GM18499 (cell line): ENCODE data around the gene PAIP2.
"Not testable (repeated sequence)": the region's sequence is repeated elsewhere in the genome, so short reads cannot be mapped to it uniquely, and the experiment has no call there.

Source experiments
- ATAC-seq: cut with Tn5 transposase; IDR thresholded peaks from one replicate; pipeline ENCODE4 v1.9.1; 2021; ENCODE audit warnings: moderate number of reproducible peaks; ENCODE audit not compliant: insufficient read depth, unreplicated experiment

Gene PAIP2

DNA sequence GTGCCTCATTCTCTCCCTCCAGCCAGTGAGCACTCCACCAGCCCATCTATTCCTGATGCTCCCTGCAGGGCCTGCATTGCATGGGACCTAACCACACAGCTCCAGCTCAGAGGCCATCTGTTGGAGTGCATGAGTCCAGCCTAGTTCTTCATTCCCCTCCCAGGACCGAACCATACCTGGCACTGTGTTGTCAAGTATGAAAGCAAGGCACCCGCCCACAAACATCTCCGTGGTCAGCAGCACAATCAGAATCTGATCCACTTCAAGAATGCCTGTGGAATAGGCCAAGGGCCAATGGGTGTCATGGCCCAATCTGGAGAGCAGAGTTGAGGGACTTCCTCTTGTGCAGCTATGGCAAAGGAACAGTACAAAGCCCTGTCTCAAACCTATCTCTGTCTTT is 35.6 kb downstream of the PAIP2 start:
- no peak for ATAC-seq

DNA sequence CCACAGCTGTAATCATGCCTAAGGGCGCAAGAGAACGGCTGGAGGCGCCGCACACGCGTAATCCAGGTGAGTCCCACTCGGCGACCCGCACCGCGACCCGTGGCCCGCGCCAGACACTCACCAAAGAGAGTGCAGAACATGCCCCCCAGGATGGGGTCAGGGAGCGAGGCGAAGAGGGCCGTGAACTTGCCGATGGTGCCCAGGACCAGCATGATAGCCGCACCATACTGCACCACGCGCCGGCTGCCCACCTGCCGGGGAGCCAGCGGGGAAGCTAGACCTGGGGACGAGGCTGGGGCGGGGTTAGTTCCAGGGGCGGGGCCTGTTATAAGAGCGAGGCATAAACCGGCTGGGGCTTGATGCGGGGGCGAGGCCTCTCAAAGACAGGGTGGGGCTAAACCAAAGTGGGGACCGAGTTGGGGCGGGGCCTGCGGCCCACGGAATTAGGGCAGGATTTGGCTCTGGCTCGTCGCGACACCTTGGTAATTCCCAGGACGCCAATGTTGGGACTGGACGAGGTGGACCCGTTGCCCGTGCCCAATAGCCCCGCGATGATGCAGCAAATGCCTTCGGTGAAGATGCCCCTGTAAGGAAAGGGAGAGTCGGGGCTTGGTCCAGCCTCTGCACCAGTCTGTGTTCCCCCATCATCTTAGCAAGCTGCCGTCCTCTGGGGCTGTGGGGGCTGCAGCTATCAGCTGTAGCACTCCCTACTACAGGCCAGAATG is 36.6 kb downstream of the PAIP2 start:
- no peak for ATAC-seq

DNA sequence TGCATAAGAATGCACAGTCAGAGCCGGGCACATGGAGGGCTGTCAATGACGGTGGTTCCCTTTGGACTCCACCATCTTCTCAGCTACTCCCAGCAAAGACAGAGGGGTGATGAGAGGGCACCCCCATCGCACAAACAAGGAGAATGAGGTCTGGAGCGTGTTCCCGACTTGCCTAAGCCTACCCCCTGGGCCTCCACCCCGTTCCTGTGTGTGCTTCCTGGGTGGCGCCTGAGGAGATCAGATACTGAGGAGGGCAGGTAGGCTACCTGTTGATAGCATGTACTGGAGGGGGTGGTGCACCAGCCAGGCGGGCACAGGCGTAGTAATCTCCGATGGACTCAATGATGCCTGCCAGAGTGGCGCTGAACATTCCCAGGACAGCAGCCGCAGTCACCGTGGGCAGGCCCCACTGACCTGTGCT is 37.3 kb downstream of the PAIP2 start:
- no peak for ATAC-seq

DNA sequence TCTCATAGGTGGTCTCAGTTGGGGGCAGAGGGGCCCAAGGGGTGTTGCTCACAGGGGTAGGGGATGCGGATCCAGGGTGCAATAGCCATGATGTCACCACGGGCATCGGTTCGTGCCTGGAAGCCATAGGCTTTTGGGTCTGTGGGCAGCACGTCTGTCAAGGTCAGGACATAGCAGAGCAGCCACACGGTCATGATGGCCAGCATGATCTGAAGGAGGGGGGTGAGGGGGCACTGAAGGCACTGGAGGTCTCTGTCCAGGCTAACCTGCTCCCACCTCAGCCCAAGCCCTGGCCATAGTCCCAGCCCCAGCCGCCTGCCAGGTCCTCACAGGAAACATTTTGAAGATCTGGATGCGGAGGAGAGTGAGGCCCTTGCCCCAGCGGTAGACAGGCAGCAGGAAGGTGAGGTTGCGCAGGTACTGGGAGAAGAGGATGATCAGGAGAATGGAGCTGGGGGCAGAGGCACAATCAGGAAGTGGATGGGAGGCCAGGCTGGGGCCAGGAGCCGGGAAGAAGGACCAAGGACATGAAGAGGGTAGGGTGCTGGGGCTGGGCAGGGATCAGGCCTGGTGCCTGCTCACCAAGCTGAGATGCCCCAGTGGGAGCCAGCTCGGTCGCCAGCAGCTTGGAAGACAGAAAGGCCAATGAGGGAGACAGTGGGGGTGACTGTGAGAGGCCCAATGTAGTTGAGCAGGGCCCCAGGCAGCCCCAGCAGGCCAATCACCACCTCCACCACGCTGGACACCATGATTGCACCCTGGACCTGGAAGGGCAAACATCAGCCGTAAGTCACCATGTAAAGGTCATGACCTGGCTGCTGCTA is 38.2 kb downstream of the PAIP2 start:
- ATAC-seq = no peak

DNA sequence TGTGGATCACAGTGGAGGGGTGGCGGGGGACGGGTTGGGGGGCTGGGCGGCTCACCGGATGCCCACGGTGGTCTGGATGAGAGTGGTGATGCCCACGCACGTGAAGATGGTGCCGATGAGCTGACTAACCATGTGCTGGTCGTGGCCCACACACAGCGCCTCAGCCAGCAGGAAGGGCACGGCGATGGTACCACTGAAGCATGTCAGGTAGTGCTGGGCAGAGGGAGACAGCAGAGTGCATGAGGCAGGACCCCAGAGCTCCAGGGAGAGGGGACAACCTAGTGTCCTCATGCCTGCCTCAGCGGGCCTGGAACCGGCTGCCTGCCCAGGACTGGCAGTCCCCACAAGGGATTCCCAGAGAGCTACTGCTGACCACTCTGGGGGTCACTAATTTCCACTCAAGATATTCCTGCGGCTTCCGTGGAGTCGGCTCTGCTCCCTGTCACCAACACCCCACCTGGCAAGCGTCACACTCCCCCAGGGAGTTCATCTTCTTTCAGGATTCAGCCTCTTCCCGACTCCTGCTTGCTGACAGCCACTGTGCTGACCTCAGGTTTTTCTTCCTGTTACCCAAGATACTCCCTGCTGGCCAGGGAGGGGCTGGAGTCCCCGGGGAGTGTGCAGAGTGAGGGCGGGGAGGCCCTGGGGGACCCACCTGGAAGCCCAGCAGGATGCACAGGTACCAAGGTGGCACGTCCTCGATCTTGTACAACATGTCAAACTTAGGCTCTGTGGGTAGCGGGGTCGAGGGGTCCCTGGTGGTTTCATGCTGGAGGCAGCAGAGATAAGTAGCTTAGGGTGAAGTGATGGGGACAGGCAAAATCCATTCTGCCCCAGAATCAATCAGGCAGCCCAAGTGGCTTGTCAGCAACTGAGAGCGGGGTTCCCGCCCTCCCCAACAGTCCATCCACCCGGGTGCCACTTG is 40.4 kb downstream of the PAIP2 start:
- ATAC-seq = no peak

DNA sequence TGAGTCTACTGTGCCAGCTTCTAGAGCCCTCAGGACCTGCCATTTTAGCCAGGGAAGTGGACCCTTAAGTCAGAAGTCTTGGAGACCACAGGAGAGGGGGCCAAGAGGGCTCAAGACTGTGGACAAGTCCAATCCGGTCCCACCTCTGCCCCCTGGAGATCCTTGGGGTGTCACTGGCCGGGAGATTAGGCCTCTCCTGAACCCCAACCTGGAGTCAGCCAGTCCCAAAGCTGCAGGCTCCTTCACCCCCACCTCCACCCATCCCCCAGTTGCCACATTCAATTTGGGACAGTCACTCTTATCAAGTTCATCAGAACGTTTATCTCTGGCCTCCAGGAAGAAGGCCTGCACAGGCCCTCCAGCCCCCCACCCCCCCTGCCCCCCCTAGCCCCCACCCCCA is 41.2 kb downstream of the PAIP2 start:
- no peak for ATAC-seq

DNA sequence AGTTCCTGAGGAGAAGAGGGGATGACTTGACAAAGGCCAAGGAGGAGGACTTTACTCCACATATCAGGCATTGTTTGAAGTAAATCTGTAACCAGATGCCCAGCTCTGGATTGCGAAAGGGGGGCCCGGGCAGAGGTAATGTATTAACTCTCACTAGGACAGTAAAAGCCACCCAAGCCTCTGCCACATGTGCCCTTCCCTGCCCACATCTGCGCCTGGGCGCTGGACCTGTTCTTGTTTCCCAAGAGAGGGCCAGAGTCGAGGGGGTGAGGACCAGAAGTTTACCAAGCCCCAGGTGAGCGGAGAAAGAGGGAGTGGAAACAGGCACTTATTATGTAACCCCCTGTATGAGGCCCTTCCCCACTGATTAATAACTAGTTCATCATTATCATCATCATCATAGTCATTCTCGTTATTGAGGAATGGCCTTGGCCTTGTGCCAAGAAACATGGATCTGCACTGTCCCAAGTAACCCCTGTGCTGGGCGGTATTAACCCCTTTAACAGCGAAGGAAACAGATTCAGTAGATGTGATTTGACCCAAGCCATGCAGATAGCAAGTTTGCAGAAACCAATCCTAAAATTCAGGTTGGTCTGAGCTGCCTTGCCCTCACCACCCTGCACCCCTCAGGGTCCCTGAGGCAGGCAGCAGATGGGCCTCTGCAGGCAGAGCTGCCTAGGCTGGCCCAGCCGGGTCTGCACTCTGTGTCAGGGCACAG is 41.8 kb downstream of the PAIP2 start, which contains the start of gene SLC23A1:
TSS of gene SLC23A1 (minus strand) at position 23 of the 718 bp plus-strand sequence. CDS start 44 bp downstream, outside the sequence.
- no peak for ATAC-seq

DNA sequence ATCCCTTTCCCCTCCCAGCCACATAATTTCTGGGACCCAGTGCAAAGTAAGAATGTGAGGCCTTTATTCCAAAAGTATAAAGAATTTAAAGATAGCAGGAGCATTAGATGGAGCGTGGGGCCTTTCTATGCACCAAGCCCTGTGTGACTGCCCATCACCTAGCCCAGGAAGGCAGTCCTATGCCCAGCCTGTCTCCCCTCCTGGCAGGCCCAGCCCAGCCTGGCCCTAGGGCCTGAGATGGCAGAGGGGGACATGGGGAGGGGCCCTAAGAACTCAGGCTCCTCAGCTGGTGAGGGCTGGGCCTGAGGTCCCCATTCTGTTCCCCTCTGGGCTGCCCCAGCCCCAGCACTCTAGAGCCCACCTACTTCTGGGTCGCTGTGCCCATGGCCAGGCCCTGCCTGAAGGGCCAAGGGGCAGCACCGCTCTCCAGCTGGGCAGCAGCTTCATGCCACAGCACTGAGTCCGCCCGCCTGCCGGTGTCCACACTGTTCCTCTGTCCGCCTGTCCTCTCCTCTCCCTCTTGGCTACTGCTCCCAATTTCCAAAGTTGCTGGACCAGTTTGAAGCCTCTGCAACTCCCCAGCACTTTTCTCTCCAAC is 42.4 kb downstream of the PAIP2 start:
- ATAC-seq = no peak

DNA sequence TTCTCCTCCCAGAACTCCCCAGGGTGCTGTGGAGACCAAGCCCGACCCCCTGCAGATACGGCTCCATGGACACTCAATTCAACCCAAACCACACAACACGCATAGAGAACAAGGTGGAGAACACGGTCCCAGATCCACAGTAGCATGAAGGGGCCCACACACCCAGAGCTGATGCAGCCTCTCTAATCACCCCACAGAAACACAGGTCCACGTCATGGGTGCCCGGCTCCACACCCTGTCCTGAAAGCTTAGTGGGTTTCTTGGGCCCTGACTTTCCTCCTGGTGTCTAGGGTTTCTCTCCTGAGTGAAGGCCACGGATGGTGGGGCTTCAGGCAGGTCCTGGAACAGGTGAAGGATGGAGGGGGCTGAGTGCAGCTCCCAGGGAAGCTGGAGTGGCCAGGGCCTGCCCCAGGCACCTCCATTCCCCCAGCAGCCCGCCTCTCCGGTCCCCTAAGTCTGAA is 43.0 kb downstream of the PAIP2 start:
- ATAC-seq = no peak

DNA sequence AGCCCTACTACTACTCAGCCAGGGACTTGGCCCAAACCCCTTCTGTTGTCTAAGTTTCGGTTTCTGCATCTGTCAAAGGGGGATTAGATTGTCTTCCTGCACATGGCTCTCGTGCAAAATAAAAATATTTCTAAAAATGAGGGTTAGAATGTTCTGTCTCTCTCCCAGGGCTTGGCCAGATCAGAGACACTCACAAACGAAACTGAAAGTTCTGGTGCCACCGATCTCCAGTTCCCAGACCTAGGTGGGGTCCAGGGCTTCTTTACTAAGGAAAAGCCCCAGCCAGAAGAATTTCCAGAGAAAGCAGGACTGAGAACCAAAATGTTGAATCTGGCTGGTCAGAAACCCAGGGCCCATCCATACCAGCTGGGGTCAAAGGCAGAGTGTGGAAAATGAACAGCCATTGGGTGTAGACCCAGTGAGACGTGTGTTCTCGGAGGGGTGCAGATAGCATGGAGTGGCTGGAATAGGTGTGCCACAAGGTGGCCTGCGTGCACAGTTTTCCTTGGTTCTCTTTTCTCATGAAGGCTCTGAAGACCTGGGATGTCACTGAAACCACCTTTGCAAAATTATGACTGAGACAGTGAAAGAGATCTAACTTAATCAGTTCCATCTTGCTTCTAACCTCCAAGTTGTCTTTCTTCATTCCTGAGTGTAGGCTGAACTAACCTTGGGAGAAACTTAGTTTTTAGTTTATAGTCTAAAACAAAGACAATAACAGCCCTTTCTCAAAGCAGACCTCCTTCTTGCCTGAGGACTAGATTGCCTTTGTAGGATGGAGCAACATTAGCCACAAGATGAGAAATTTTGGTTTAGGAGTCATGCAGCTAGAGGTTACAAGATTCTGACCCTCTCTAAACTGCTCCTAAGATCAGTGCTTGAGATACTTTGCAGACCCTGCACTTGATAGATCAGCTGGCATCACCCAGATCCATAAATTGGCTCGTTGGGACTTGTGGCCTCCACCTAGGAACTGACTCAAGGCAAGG is 43.7 kb downstream of the PAIP2 start:
- ATAC-seq = no peak

DNA sequence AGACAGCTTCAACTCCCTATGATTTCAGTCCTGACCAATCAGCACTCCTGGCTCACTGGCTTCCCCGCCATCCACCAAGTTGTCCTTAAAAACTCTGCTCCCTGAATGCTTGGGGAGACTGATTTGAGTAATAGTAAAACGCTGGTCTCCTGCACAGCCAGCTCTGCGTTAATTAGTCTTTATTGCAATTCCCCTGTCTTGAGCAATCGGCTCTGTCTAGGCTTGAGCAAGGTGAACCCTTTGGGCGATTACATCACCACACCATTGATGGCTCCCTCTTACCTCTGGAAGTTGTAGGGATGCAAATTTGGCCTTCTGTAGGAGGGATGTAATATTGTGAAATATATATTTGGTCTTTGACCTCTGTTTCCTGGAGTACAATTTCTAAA is 44.4 kb downstream of the PAIP2 start:
- no peak for ATAC-seq

DNA sequence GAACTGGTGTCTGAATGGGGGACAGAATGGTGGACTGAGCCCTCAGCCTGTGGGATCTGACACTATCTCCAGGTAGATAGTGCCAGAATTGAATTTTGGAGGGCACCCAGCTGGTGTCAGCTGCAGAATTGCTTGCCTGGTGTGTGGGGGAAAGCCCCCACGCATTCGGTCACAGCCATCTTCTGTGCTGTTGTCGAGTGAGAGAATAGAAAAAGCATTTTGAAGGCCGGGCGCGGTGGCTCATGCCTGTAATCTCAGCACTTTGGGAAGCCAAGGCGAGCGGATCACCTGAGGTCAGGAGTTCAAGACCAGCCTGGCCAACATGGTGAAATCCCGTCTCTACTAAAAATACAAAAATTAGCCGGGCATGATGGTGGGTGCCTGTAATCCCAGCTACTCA is 45.3 kb downstream of the PAIP2 start:
- ATAC-seq = not testable (repeated sequence)

DNA sequence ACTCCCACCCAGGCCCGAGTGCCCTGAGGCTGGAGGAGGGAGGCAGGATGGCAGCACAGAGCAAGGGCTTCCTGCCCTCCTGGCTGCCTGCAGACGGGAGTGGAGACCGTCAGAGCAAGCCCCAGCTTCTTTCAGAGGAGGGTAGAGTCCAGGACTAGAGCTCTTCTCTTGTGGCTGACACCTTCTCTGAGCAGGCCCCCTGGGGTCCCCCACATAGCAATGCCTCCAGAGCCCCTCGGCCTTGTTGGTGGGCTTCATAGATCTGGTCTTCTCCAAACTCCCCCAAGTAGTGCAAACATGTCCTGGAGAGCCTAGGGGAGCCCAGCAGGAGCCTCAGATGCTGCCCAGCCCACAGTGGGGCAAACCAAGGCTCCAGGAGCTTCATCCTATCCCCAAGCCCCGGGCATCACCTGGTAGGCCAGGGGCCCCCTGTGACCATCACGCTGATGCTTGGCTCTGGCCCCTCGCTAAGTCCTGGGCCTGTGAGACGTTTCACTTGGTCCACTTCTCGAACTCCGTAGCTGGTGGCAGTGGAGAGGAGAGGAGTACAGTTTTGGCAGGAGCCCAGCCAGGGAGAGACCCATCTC is 46.0 kb downstream of the PAIP2 start:
- no peak for ATAC-seq

DNA sequence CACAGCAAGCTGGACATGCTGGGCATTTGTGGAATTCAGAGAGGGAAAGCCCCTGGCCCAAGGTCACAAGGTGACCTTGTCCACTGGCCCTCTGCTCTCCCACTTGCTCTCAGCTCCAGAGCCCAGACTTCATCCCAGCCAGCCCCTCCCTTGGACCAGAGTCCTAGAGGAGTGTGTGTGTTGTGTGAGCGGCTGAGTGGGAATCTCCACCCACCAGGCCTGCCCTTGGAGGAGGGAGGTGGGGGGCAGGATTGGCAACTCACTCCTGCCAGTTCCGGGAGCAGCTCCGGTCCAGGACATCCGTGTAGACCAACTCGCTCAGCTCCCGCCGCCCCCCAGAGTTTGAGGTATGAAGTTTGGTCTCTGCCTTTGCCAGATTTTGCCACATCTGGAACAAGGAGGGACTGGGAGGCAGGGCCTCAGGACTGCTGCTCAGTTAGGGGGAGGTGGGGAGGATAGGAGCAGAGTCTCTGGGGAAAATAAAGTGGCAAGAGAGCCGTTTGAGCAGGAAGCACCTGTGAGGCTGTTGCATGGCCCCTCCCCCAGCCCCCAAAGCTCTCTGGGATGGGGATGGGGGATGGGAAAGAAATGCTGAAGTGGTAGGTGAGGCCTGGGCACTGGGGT is 46.7 kb downstream of the PAIP2 start:
- ATAC-seq = no peak

DNA sequence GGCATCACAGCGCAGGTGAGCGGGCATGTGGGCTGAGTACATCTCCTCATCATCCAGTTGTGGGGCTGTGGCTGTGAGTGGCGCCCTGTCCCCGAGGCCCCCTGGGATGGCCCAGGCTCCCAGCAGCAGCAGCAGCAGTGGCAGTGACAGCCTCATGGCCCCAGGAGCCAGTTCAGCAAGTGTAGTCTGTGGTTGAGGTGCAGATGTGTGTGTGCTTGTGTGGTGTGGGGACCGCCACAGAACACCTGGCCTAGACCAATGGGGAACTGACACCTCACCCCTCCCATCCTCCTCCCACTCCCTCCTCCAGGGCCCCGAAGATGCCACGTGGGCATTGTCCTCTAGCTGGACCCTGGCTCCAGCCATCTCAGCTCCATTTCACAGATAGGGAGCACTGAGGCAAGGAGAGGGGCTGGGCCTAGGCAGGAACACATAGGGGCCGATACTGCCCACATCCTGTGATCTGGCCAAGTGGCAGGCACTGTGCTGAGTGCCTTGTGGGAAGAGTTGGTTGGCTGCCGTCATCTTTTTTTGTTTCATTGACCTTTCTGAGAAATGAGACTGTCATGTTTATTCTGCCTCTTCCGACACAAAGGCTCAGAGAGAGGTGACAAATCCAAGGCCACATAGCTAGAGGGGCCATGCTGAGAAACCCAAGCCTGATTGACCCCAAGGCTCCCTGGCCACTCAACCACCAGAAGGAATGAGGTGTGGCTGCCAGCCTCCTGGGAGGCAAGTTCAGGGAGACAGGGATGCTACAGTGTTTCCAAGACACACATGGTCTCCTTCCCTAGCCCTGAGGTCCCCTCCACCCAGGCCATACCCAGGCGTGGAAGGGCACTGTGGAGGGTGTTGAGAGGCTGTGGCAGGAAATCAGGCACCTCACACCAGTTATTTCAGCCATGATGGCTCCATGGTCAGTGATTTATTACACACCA is 48.3 kb downstream of the PAIP2 start, which contains the start of gene MZB1:
TSS of gene MZB1 (minus strand) at position 213 of the 938 bp plus-strand sequence. CDS start at position 156, 57 bp downstream.
- peak; percentile 33 for ATAC-seq
